Islet precursor cell (in vitro differentiated cells): Measurements from ENCODE around the gene GTF2A1.
"Not testable (repeated sequence)": the region's sequence is repeated elsewhere in the genome, so short reads cannot be mapped to it uniquely, and the experiment has no call there.

Source experiments
- DNase-seq: peaks from one replicate; pipeline ENCODE4 v3.0.0-alpha.2; 2018

Gene GTF2A1

GRCh38 chr14:81220830-81221578, at the start of gene GTF2A1:
Gene GTF2A1 (minus strand): TSS chr14:81220959. CDS start chr14:81220518, 441 bp downstream.
- peak; percentile 98 for DNase-seq

- DNase-seq: no peak
These were observed 49.2 kb upstream of the GTF2A1 start for GRCh38 chr14:81269979-81270375.

- no peak for DNase-seq
These were observed 48.6 kb upstream of the GTF2A1 start for GRCh38 chr14:81269100-81269978.

- peak; percentile 93 for DNase-seq
These were observed 47.3 kb upstream of the GTF2A1 start for GRCh38 chr14:81268016-81268416.

GRCh38 chr14:81265636-81266169, 44.9 kb upstream of the GTF2A1 start:
- DNase-seq: no peak

GRCh38 chr14:81264671-81265070, 43.9 kb upstream of the GTF2A1 start:
- no peak for DNase-seq

- DNase-seq: no peak
These were observed 43.1 kb upstream of the GTF2A1 start for GRCh38 chr14:81263777-81264410.

- DNase-seq: no peak
These were observed 40.4 kb upstream of the GTF2A1 start for GRCh38 chr14:81261176-81261575.

- DNase-seq: no peak
These were observed 40.0 kb upstream of the GTF2A1 start for GRCh38 chr14:81260732-81261131.

- DNase-seq: no peak
These were observed 35.7 kb upstream of the GTF2A1 start for GRCh38 chr14:81256289-81256960.

- no peak for DNase-seq
These were observed 31.5 kb upstream of the GTF2A1 start for GRCh38 chr14:81252278-81252677.

GRCh38 chr14:81247271-81247766, 26.6 kb upstream of the GTF2A1 start:
- peak; percentile 61 for DNase-seq

- DNase-seq: no peak
These were observed 25.9 kb upstream of the GTF2A1 start for GRCh38 chr14:81246461-81247270.

GRCh38 chr14:81245771-81246170, 25.0 kb upstream of the GTF2A1 start:
- no peak for DNase-seq

GRCh38 chr14:81244431-81244830, 23.7 kb upstream of the GTF2A1 start:
- not testable (repeated sequence) for DNase-seq

- no peak for DNase-seq
These were observed 22.7 kb upstream of the GTF2A1 start for GRCh38 chr14:81243499-81243898.

GRCh38 chr14:81236849-81237248, 16.1 kb upstream of the GTF2A1 start:
- DNase-seq: not testable (repeated sequence)

GRCh38 chr14:81236138-81236537, 15.4 kb upstream of the GTF2A1 start:
- no peak for DNase-seq

- no peak for DNase-seq
These were observed 14.3 kb upstream of the GTF2A1 start for GRCh38 chr14:81235096-81235495.

- DNase-seq: no peak
These were observed 13.5 kb upstream of the GTF2A1 start for GRCh38 chr14:81234278-81234677.

- no peak for DNase-seq
These were observed 12.9 kb upstream of the GTF2A1 start for GRCh38 chr14:81233615-81234014.

- no peak for DNase-seq
These were observed 10.8 kb upstream of the GTF2A1 start for GRCh38 chr14:81231540-81231939.
